Mesothelial cell of epicardium (in vitro differentiated cells): Measurements from ENCODE around the gene MAGEA10. TPM values are rescaled to one million over a fixed set of nuclear protein-coding genes. Genes with fewer than 3 reads are reported as not detected.

Experiments used
- DNase-seq, 2 experiments: peaks; one replicate each; pipeline ENCODE4 v3.0.0; 2021; ENCODE audit warnings: low spot score in 2 of 2; ENCODE audit not compliant: unreplicated experiment in 2 of 2
- H3K27ac Mint-ChIP-seq: 2 replicates; pipeline ENCODE4 v1.8.0; 2021; ENCODE audit warnings: mixed read lengths
- H3K27me3 Mint-ChIP-seq: 2 replicates; pipeline ENCODE4 v1.8.0; 2021; ENCODE audit warnings: low read depth, mixed read lengths
- H3K36me3 Mint-ChIP-seq: 2 replicates; pipeline ENCODE4 v1.8.0; 2021; ENCODE audit warnings: mixed read lengths
- H3K4me1 Mint-ChIP-seq: 2 replicates; pipeline ENCODE4 v1.8.0; 2021; ENCODE audit warnings: mixed read lengths
- H3K4me3 Mint-ChIP-seq: 2 replicates; pipeline ENCODE4 v1.8.0; 2021; ENCODE audit warnings: mild to moderate bottlenecking, moderate library complexity, mixed read lengths
- H3K9me3 Mint-ChIP-seq: 2 replicates; pipeline ENCODE4 v1.8.0; 2021; ENCODE audit warnings: mixed read lengths
- total RNA-seq: library from RNA; stranded (reverse); gene quantifications from 3 replicates; pipeline ENCODE4 v1.2.1, GENCODE V29; 2021
- TF ChIP-seq, protein P1 (sequence below): fragments of 200-600 bp; sonication (generic); IDR thresholded peaks from one replicate; pipeline ENCODE4 v1.5.0; 2021; ENCODE audit warnings: antibody characterized with exemption; ENCODE audit not compliant: unreplicated experiment

MAGEA10 gene
- total RNA-seq, 1 donor from 2014 or later: not detected

GRCh38 chrX:152165033-152165743, 26.8 kb upstream of the MAGEA10 start:
- Mint-ChIP-seq H3K4me1 (no peaks in the 10 kb centered on the region), H3K4me3 (no peak overlapping the region), H3K27ac (no peak overlapping the region), H3K27me3 (no peaks in the 10 kb centered on the region), H3K36me3 (peaks cover 1% of the 10 kb centered on the region), H3K9me3 (peaks cover 40% of the 10 kb centered on the region)
- TF ChIP-seq, protein P1, sequence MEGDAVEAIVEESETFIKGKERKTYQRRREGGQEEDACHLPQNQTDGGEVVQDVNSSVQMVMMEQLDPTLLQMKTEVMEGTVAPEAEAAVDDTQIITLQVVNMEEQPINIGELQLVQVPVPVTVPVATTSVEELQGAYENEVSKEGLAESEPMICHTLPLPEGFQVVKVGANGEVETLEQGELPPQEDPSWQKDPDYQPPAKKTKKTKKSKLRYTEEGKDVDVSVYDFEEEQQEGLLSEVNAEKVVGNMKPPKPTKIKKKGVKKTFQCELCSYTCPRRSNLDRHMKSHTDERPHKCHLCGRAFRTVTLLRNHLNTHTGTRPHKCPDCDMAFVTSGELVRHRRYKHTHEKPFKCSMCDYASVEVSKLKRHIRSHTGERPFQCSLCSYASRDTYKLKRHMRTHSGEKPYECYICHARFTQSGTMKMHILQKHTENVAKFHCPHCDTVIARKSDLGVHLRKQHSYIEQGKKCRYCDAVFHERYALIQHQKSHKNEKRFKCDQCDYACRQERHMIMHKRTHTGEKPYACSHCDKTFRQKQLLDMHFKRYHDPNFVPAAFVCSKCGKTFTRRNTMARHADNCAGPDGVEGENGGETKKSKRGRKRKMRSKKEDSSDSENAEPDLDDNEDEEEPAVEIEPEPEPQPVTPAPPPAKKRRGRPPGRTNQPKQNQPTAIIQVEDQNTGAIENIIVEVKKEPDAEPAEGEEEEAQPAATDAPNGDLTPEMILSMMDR: no peak
- DNase-seq: no peak

- Mint-ChIP-seq H3K4me1 (no peaks in the 10 kb centered on the region), H3K27ac (no peak overlapping the region), H3K4me3 (no peak overlapping the region), H3K9me3 (peaks cover 30% of the 10 kb centered on the region), H3K36me3 (no peaks in the 10 kb centered on the region), H3K27me3 (no peaks in the 10 kb centered on the region)
- no peak for DNase-seq
- TF ChIP-seq, protein P1: no peak
Measured at GRCh38 chrX:152157042-152157441, 18.7 kb upstream of the MAGEA10 start.

DNA sequence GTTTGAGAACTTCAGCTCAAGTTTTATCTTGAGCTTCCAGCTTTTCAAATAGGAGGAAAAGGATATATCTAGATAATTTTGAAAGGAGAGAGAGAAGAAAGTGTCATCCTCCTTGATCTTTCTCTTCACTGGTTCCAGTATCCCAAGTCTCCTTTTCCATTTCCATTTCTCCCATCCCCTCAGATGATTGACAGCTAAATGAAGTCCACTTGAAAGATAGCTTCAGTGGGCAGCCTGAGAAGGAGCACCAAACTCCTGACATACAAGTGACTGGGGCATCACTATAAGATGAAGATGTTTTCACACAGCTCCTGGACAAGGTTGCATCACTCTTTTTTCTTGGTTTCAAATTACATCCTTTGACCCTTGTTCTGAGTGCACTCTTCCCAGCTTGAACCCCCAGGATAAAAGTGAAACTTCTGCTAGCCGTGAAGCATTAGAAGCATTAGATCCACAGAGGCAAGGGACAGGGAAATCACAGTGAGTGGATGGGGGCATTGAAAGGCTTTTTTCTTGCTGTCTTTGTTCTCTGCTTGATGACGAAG, 17.5 kb upstream of the MAGEA10 start:
- no peaks in the 10 kb centered on the region for H3K27me3 Mint-ChIP-seq
- no peaks in the 10 kb centered on the region for H3K4me1 Mint-ChIP-seq
- H3K36me3 Mint-ChIP-seq: no peaks in the 10 kb centered on the region
- peaks cover 28% of the 10 kb centered on the region for H3K9me3 Mint-ChIP-seq
- no peak overlapping the region for H3K27ac Mint-ChIP-seq
- TF ChIP-seq, protein P1: no peak
- no peak for DNase-seq
- no peak overlapping the region for H3K4me3 Mint-ChIP-seq

- Mint-ChIP-seq H3K4me3 (no peak overlapping the region), H3K27me3 (no peaks in the 10 kb centered on the region), H3K36me3 (no peaks in the 10 kb centered on the region), H3K9me3 (peaks cover 38% of the 10 kb centered on the region), H3K4me1 (no peaks in the 10 kb centered on the region), H3K27ac (no peak overlapping the region)
- DNase-seq: no peak
- TF ChIP-seq, protein P1: no peak
Measured at GRCh38 chrX:152154050-152154449, 15.7 kb upstream of the MAGEA10 start.

DNA sequence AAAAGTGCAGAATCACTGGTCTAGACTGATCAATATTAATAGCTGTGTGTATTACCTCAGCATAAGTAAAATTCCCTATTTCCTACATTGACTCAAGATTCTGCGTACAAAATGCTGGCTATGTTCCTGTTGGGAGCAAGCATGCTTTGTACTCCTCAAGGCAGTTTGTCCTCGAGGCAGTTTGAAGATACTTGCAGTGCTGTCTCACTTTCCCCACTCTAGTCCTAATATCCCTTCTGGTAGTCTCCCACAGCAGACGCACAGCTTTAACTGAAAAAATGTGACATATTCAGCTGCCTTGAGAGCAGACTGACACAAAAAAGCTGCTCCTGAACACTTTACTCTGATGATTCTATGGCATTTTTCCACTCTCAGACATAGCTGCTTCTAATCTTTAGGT, 12.9 kb upstream of the MAGEA10 start:
- Mint-ChIP-seq H3K4me1 (no peaks in the 10 kb centered on the region), H3K9me3 (peaks cover 49% of the 10 kb centered on the region), H3K27me3 (no peaks in the 10 kb centered on the region)

More for the DNA sequence above, 12.9 kb upstream of the MAGEA10 start:
- DNase-seq: no peak
- TF ChIP-seq, protein P1: no peak
- Mint-ChIP-seq H3K27ac (no peak overlapping the region), H3K4me3 (no peak overlapping the region), H3K36me3 (no peaks in the 10 kb centered on the region)
